WI38 (cell line): ENCODE measurements around the gene BNC1.

Experiments used
- H3K4me3 ChIP-seq: 2 replicates; pipeline ENCODE4 v1.5.1; 2011; ENCODE audit warnings: low read depth, mild to moderate bottlenecking, control low read depth, low read length
- CTCF ChIP-seq: IDR thresholded peaks from 2 replicates; pipeline ENCODE4 v1.5.1; 2012; ENCODE audit warnings: low read depth, mild to moderate bottlenecking, control low read depth, low read length

Gene BNC1

GRCh38 chr15:83308671-83309070, 24.2 kb upstream of the BNC1 start:
- H3K4me3 ChIP-seq, result no peak overlapping the region
- TF ChIP-seq CTCF, result no peak

GRCh38 chr15:83306561-83306960, 22.1 kb upstream of the BNC1 start:
- no peak for TF ChIP-seq CTCF
- no peak overlapping the region for H3K4me3 ChIP-seq

GRCh38 chr15:83305704-83306291, 21.3 kb upstream of the BNC1 start:
- no peak for TF ChIP-seq CTCF
- H3K4me3 ChIP-seq, result no peak overlapping the region

- no peak overlapping the region for H3K4me3 ChIP-seq
- no peak for TF ChIP-seq CTCF
Measured at GRCh38 chr15:83304861-83305703, 20.6 kb upstream of the BNC1 start.

GRCh38 chr15:83303535-83303934, 19.1 kb upstream of the BNC1 start:
- H3K4me3 ChIP-seq, result no peak overlapping the region
- no peak for TF ChIP-seq CTCF

- TF ChIP-seq CTCF, result no peak
- no peak overlapping the region for H3K4me3 ChIP-seq
Measured at GRCh38 chr15:83300826-83301225, 16.4 kb upstream of the BNC1 start.

GRCh38 chr15:83299462-83299861, 15.0 kb upstream of the BNC1 start:
- H3K4me3 ChIP-seq, result no peak overlapping the region
- no peak for TF ChIP-seq CTCF
